ENCODE measurements around the gene FAM117B. TPM values are rescaled to one million over a fixed set of nuclear protein-coding genes. Genes with fewer than 3 reads are reported as not detected.

Gene FAM117B
- total RNA-seq, 2 experiments from 2014 or later = 17.2 to 19.4 TPM

DNA sequence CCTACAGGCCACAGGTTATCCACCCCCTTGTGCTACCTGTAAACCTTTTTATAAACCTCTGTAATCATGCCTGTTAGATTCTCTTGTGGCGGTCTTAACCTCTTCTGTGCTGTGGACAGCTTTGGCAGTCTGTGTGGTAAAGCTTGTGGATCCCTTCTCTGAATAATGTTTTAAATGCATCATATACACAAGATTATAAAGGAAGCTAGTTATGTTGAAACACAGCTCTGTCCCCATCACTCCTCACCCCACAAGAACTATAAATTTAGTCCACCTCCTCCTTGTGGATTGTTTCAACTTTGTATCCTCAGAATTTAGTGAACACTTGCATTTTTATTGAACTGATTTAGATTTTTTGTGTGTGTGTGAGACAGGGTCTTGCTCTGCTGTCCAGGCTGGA, 129.1 kb downstream of the FAM117B start:
- H3K27ac Mint-ChIP-seq = peak overlapping the region; percentile 95

DNA sequence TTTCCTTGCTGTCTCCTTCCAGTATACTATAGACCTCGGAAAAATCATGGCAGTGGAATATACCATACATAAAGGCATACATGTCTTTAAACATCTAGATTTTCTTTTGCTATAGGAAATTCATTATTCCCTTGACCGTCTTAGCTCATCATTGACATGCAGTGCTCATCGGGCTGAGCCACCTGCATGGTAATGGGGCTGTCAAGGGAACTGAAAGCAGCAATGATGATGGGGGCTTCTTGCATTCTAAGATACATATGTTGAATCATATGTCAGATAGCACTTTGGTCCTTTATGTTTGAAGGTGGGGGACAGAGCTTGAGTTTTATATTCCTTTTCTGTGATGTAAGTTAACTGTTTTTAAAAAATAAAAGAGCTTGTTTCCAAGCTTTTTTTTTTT, 130.2 kb downstream of the FAM117B start:
- Mint-ChIP-seq H3K27ac (peak overlapping the region; percentile 79), H3K4me3 (no peak overlapping the region), H3K4me1 (ENCODE audit: low read depth) (peaks cover 49% of the 10 kb centered on the region), H3K27me3 (no peaks in the 10 kb centered on the region), H3K36me3 (ENCODE audit: low read depth) (peaks cover 49% of the 10 kb centered on the region), H3K9me3 (no peaks in the 10 kb centered on the region)
- intact Hi-C loops (cut with micrococcal nuclease) = no loop called here
- TF ChIP-seq, protein P1, sequence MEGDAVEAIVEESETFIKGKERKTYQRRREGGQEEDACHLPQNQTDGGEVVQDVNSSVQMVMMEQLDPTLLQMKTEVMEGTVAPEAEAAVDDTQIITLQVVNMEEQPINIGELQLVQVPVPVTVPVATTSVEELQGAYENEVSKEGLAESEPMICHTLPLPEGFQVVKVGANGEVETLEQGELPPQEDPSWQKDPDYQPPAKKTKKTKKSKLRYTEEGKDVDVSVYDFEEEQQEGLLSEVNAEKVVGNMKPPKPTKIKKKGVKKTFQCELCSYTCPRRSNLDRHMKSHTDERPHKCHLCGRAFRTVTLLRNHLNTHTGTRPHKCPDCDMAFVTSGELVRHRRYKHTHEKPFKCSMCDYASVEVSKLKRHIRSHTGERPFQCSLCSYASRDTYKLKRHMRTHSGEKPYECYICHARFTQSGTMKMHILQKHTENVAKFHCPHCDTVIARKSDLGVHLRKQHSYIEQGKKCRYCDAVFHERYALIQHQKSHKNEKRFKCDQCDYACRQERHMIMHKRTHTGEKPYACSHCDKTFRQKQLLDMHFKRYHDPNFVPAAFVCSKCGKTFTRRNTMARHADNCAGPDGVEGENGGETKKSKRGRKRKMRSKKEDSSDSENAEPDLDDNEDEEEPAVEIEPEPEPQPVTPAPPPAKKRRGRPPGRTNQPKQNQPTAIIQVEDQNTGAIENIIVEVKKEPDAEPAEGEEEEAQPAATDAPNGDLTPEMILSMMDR (IDR thresholded peaks at IDR 0.05) = no peak
- no peak for ATAC-seq
- DNase-seq = no peak
- CTCF ChIA-PET = interaction anchor here (0.9 to 1.3 kb wide), 2 partner anchors 26 to 133 kb away, joined by 3 to 4 read pairs; no protein-coding TSS in a partner anchor
- POLR2A ChIA-PET = interaction anchor here (1.3 kb wide), 1 partner anchor 30 kb away, joined by 3 read pairs; no protein-coding TSS in a partner anchor

More for the DNA sequence above, 129.1 kb downstream of the FAM117B start:
- intact Hi-C loops (cut with micrococcal nuclease) = no loop called here
- ChIA-PET CTCF (interaction anchor here (1.2 to 1.3 kb wide), 2 partner anchors 64 to 132 kb away, joined by 3 to 5 read pairs; no protein-coding TSS in a partner anchor), POLR2A (interaction anchor here (1.3 kb wide), 1 partner anchor 29 kb away, joined by 3 read pairs; no protein-coding TSS in a partner anchor)
- DNase-seq (no peak), ATAC-seq (no peak)
- Mint-ChIP-seq H3K36me3 (ENCODE audit: low read depth) (peaks cover 50% of the 10 kb centered on the region), H3K9me3 (no peaks in the 10 kb centered on the region), H3K4me3 (no peak overlapping the region), H3K4me1 (ENCODE audit: low read depth) (peaks cover 45% of the 10 kb centered on the region), H3K27me3 (no peaks in the 10 kb centered on the region)
- TF ChIP-seq, protein P1 (IDR thresholded peaks at IDR 0.05) = no peak

DNA sequence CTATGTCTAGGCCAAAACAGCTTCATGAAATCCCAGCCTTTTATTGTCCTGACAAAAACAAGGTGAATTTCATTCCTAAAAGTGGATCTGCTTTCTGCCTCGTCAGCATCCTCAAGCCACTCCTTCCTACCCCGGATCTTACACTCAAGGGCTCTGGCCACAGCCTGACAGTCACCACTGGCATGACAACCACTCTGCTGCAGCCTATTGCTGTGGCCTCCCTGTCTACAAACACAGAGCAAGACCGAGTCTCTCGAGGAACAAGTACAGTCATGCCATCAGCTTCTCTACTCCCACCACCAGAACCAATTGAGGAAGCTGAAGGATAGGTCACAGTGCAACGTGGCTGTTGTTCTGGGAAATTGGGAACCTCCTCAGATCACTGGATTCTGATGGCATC, 130.7 kb downstream of the FAM117B start:
- Mint-ChIP-seq H3K4me1 (ENCODE audit: low read depth) (peaks cover 49% of the 10 kb centered on the region), H3K4me3 (no peak overlapping the region), H3K9me3 (no peaks in the 10 kb centered on the region), H3K36me3 (ENCODE audit: low read depth) (peaks cover 45% of the 10 kb centered on the region), H3K27ac (peak overlapping the region; percentile 38), H3K27me3 (no peaks in the 10 kb centered on the region)
- TF ChIP-seq, protein P1 (IDR thresholded peaks at IDR 0.05) = no peak
- ChIA-PET POLR2A (interaction anchor here (1.3 kb wide), 1 partner anchor 31 kb away, joined by 3 read pairs; no protein-coding TSS in a partner anchor), CTCF (interaction anchor here (0.9 to 1.3 kb wide), 2 partner anchors 13 to 26 kb away, joined by 3 to 4 read pairs; no protein-coding TSS in a partner anchor)
- no peak for ATAC-seq
- no peak for DNase-seq
- intact Hi-C loops (cut with micrococcal nuclease) = no loop called here

DNA sequence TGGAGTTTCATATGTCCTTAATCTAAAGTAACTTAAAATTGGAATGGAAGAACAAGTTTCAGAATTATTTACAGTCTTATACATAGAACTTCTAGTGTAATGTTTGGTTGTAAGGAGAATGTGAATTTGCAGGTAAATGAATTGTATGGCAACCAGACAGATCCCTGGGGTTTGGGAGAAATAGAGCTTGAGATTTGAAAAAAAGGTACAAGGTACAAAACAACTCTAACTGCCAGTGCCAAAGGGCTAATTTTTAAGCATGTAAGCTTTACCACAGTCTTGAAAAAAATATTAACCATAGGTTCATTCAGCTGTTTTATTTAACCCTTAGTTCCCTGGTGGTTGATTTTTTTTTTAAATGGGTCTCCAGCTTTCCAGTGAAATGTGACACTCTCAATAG, 133.5 kb downstream of the FAM117B start:
- H3K4me3 Mint-ChIP-seq = no peak overlapping the region
- H3K9me3 Mint-ChIP-seq = no peaks in the 10 kb centered on the region
- H3K27me3 Mint-ChIP-seq = no peaks in the 10 kb centered on the region
- H3K27ac Mint-ChIP-seq = peak overlapping the region; percentile 9
- ChIA-PET POLR2A (interaction anchor here (1.1 to 2.1 kb wide), 3 partner anchors 10 to 134 kb away, joined by 3 to 5 read pairs (median 4); partner anchors contain the start of gene FAM117B), CTCF (interaction anchor here (1.0 to 1.2 kb wide), 2 partner anchors 11 to 180 kb away, joined by 3 read pairs; no protein-coding TSS in a partner anchor)
- peaks cover 27% of the 10 kb centered on the region for H3K4me1 Mint-ChIP-seq (ENCODE audit: low read depth)
- no peak for ATAC-seq
- peaks cover 33% of the 10 kb centered on the region for H3K36me3 Mint-ChIP-seq (ENCODE audit: low read depth)
- no peak for DNase-seq
- intact Hi-C loops (cut with micrococcal nuclease) = no loop called here
- TF ChIP-seq, protein P1 (IDR thresholded peaks at IDR 0.05) = no peak

DNA sequence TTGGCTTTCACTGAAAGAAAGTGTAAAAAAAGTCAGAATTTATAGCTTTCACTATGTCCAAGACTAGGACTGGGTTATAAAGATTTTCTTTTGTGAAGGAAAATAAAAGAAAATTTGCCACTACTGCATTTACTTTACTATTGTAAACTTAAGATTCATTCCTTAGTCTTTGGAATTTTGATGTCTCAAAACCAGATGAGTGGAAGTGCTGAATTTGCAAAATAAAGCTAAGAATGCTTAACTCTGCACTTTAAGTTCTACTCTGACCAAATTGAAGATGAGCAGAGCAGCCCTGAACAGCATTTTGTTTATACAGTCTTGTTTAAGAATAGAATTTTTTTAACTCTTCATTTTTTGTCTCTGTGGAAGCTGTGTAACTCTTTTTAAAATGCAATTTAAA, 134.4 kb downstream of the FAM117B start:
- ChIA-PET CTCF (interaction anchor here (1.2 kb wide), 2 partner anchors 10 to 180 kb away, joined by 3 to 4 read pairs; no protein-coding TSS in a partner anchor), POLR2A (interaction anchor here (1.1 to 1.3 kb wide), 2 partner anchors 9 to 135 kb away, joined by 3 to 4 read pairs; partner anchors contain the start of gene FAM117B)
- no peak for DNase-seq
- H3K27me3 Mint-ChIP-seq = no peaks in the 10 kb centered on the region
- TF ChIP-seq, protein P1 (IDR thresholded peaks at IDR 0.05) = no peak
- no peak overlapping the region for H3K27ac Mint-ChIP-seq
- H3K4me1 Mint-ChIP-seq (ENCODE audit: low read depth) = peaks cover 19% of the 10 kb centered on the region
- H3K9me3 Mint-ChIP-seq = no peaks in the 10 kb centered on the region
- intact Hi-C loops (cut with micrococcal nuclease) = no loop called here
- peaks cover 24% of the 10 kb centered on the region for H3K36me3 Mint-ChIP-seq (ENCODE audit: low read depth)
- no peak for ATAC-seq
- no peak overlapping the region for H3K4me3 Mint-ChIP-seq

Measured in activated CD8-positive, alpha-beta T cell treated with anti-CD3 and anti-CD28 coated beads for 36 hours (primary cell).